ENCODE data around the gene KLHL33. TPM values are rescaled to one million over a fixed set of nuclear protein-coding genes. Genes with fewer than 3 reads are reported as not detected.
A peak's percentile ranks its signal among the peaks of the same experiment; 100 is the strongest.

KLHL33 gene
- polyA plus RNA-seq, 1 donor: 0.64 TPM

- Histone ChIP-seq H3K27ac (ENCODE audit: low read length) (peak overlapping the region; percentile 77), H3K4me1 (ENCODE audit: control insufficient read depth, insufficient read depth, low read length) (peaks cover 23% of the 10 kb centered on the region), H3K9me3 (ENCODE audit: control insufficient read depth, low read depth, low read length) (no peaks in the 10 kb centered on the region), H3K27me3 (ENCODE audit: control insufficient read depth, insufficient read depth, low read length) (no peaks in the 10 kb centered on the region), H3K4me3 (ENCODE audit: low read length) (no peak overlapping the region), H3K36me3 (ENCODE audit: control insufficient read depth, insufficient read depth, low read length) (no peaks in the 10 kb centered on the region)
- DNase-seq: no peak
- WGBS (ENCODE audit: insufficient coverage, low lambda C conversion rate): no CpG with 5 or more reads among the region's 5 CpGs
Measured at GRCh38 chr14:20428010-20428365, 8.0 kb downstream of the KLHL33 start.

DNA sequence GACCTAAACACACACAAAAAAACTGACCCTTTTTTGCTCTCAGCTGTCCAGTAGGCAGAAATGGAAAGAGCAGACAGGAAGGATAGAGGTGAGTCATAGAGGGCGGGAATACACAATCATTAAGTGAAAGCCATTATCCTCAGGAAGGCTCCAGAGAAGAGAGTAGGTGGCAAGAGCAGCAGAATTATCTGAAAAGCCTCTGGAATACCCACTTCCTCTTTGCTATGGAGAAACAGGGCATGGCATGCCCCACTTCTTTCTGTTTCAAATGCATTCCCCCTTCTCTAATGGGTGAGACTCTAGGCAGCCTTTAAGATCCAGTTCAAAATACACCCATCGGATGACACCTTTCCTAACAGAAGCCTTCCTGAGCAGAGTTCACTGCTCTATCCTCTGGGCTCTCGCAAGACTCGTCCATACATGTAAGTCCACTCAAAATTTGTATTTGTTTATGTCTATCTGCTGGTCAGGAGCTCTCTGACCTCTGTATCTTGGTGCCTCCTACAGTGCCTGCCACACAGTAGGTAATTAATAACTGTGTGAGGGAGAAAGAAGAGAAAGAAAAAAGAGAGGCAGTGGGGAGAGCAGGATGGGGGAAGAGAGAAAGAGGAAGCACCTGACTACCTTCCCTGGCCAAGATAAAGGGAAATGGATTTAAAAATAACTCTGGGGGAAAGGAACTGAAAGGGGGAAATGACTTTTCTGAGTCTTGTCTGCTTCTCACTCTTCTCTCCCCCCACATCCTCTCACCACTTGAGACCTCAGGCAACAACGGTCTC lies 8.5 kb downstream of the KLHL33 start:
- Histone ChIP-seq H3K27me3 (ENCODE audit: control insufficient read depth, insufficient read depth, low read length) (no peaks in the 10 kb centered on the region), H3K4me3 (ENCODE audit: low read length) (no peak overlapping the region), H3K36me3 (ENCODE audit: control insufficient read depth, insufficient read depth, low read length) (no peaks in the 10 kb centered on the region), H3K27ac (ENCODE audit: low read length) (peak overlapping the region; percentile 77), H3K9me3 (ENCODE audit: control insufficient read depth, low read depth, low read length) (no peaks in the 10 kb centered on the region), H3K4me1 (ENCODE audit: control insufficient read depth, insufficient read depth, low read length) (peaks cover 23% of the 10 kb centered on the region)
- WGBS (ENCODE audit: insufficient coverage, low lambda C conversion rate): 60% methylated on average over 1 of the region's 5 CpGs
- DNase-seq: peak; percentile 54 to 85

GRCh38 chr14:20424851-20425250 lies 11.1 kb downstream of the KLHL33 start:
- no CpG with 5 or more reads among the region's 2 CpGs for WGBS (ENCODE audit: insufficient coverage, low lambda C conversion rate)
- H3K27ac ChIP-seq (ENCODE audit: low read length): peak overlapping the region; percentile 89

GRCh38 chr14:20422886-20423285 lies 13.1 kb downstream of the KLHL33 start:
- no CpG with 5 or more reads among the region's 2 CpGs for WGBS (ENCODE audit: insufficient coverage, low lambda C conversion rate)
- Histone ChIP-seq H3K4me3 (ENCODE audit: low read length) (no peak overlapping the region), H3K36me3 (ENCODE audit: control insufficient read depth, insufficient read depth, low read length) (no peaks in the 10 kb centered on the region), H3K27me3 (ENCODE audit: control insufficient read depth, insufficient read depth, low read length) (no peaks in the 10 kb centered on the region), H3K4me1 (ENCODE audit: control insufficient read depth, insufficient read depth, low read length) (peaks cover 36% of the 10 kb centered on the region), H3K9me3 (ENCODE audit: control insufficient read depth, low read depth, low read length) (no peaks in the 10 kb centered on the region), H3K27ac (ENCODE audit: low read length) (no peak overlapping the region)
- no peak for DNase-seq

More at GRCh38 chr14:20424851-20425250, 11.1 kb downstream of the KLHL33 start:
- Histone ChIP-seq H3K9me3 (ENCODE audit: control insufficient read depth, low read depth, low read length) (no peaks in the 10 kb centered on the region), H3K4me1 (ENCODE audit: control insufficient read depth, insufficient read depth, low read length) (peaks cover 23% of the 10 kb centered on the region), H3K4me3 (ENCODE audit: low read length) (no peak overlapping the region), H3K36me3 (ENCODE audit: control insufficient read depth, insufficient read depth, low read length) (no peaks in the 10 kb centered on the region), H3K27me3 (ENCODE audit: control insufficient read depth, insufficient read depth, low read length) (no peaks in the 10 kb centered on the region)
- DNase-seq: peak in 1 of 2 donors; percentile 59

GRCh38 chr14:20421267-20421666 lies 14.7 kb downstream of the KLHL33 start:
- Histone ChIP-seq H3K36me3 (ENCODE audit: control insufficient read depth, insufficient read depth, low read length) (no peaks in the 10 kb centered on the region), H3K4me3 (ENCODE audit: low read length) (no peak overlapping the region), H3K27me3 (ENCODE audit: control insufficient read depth, insufficient read depth, low read length) (no peaks in the 10 kb centered on the region), H3K27ac (ENCODE audit: low read length) (no peak overlapping the region), H3K9me3 (ENCODE audit: control insufficient read depth, low read depth, low read length) (no peaks in the 10 kb centered on the region), H3K4me1 (ENCODE audit: control insufficient read depth, insufficient read depth, low read length) (peaks cover 43% of the 10 kb centered on the region)
- no peak for DNase-seq
- no CpG with 5 or more reads among the region's 2 CpGs for WGBS (ENCODE audit: insufficient coverage, low lambda C conversion rate)

DNA sequence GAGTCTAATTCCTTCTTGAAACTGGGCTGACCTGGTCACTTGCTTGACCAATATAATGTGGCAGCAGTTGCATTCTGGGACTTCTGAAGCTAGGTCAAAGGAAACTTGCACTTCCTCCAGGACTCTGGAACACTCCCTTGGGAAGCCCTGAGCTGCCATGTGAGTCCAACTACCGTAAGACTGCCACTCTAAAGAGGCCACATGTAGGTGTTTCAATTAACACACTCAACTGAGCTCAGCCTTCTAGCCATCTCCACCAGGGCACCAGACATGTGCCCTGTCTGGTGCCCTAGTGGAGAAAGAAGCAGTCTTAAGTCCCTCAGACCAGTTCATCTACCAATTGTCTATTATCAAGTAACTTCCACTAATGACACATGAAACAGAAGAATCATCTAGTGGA lies 16.5 kb downstream of the KLHL33 start:
- Histone ChIP-seq H3K27ac (ENCODE audit: low read length) (peak overlapping the region; percentile 91), H3K4me1 (ENCODE audit: control insufficient read depth, insufficient read depth, low read length) (peaks cover 50% of the 10 kb centered on the region), H3K9me3 (ENCODE audit: control insufficient read depth, low read depth, low read length) (no peaks in the 10 kb centered on the region), H3K4me3 (ENCODE audit: low read length) (no peak overlapping the region), H3K36me3 (ENCODE audit: control insufficient read depth, insufficient read depth, low read length) (no peaks in the 10 kb centered on the region), H3K27me3 (ENCODE audit: control insufficient read depth, insufficient read depth, low read length) (no peaks in the 10 kb centered on the region)
- DNase-seq: peak; percentile 50 to 79
- WGBS (ENCODE audit: insufficient coverage, low lambda C conversion rate): no CpG with 5 or more reads among the region's 1 CpG

DNA sequence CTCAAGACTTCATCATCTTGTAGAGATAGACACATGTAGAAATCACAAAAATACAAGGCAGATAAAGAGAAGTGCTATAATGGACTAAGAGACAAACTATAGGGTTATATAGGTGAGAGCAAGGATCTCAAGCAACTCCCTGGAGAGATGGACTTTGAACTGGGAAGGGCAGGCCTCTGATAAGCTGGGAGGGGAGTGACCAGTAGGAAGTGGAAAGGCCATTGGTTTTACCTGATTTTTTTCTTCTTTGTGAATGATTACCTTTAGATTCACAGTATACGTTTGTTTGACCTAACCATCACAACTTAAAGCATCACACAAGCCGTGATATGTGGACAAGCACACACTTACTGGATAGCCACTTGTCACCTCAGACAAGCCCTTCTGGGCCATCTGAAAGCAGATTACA lies 17.5 kb downstream of the KLHL33 start:
- no peak overlapping the region for H3K4me3 ChIP-seq (ENCODE audit: low read length)
- peaks cover 55% of the 10 kb centered on the region for H3K4me1 ChIP-seq (ENCODE audit: control insufficient read depth, insufficient read depth, low read length)
- no peaks in the 10 kb centered on the region for H3K36me3 ChIP-seq (ENCODE audit: control insufficient read depth, insufficient read depth, low read length)
- H3K27me3 ChIP-seq (ENCODE audit: control insufficient read depth, insufficient read depth, low read length): no peaks in the 10 kb centered on the region
- H3K9me3 ChIP-seq (ENCODE audit: control insufficient read depth, low read depth, low read length): no peaks in the 10 kb centered on the region
- peak; percentile 94 to 97 for DNase-seq
- H3K27ac ChIP-seq (ENCODE audit: low read length): peak overlapping the region; percentile 91
- no CpG with 5 or more reads among the region's 2 CpGs for WGBS (ENCODE audit: insufficient coverage, low lambda C conversion rate)

DNA sequence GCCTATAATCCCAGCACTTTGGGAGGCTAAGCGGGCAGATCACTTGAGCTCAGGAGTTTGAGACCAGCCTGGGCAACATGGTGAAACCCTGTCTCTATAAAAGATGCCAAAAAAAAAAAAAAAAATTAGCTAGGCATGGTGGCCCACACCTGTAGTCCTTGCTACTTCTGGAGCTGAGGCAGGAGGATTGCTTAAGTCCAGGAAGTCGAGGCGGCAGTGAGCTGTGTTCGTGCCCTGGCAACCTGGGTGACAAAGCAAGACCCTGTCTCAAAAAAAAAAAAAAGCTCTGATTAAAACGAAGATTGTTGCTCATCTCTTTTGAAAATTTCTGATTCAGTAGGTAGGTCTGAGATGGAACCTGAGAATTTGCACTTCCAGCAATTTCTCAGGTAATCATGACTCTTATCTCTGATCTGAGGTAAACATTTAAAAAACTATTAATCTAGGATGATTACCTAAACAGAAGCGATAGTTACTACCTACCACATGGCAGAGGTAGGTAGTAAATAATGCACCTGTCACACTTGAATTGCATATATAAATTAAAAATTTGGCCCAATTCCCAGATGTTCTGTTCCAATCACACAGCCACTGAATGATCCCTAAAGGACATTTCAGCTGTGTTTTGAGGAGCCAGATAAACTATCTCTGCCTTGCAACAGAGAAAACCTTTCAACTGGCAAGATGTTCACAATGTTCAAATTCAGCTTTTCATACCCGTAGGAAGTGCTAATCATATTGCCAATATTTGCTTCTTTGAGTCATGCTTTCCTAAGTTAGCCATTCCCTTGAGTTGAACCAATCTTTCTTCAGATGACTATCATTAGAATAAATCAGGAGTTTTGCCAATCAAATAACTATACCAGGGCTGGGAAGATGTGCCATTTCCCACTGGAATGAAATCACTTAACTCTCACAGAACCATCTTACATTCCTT lies 18.4 kb downstream of the KLHL33 start:
- Histone ChIP-seq H3K4me1 (ENCODE audit: control insufficient read depth, insufficient read depth, low read length) (peaks cover 55% of the 10 kb centered on the region), H3K4me3 (ENCODE audit: low read length) (no peak overlapping the region), H3K27ac (ENCODE audit: low read length) (peak overlapping the region; percentile 91), H3K36me3 (ENCODE audit: control insufficient read depth, insufficient read depth, low read length) (no peaks in the 10 kb centered on the region), H3K9me3 (ENCODE audit: control insufficient read depth, low read depth, low read length) (no peaks in the 10 kb centered on the region), H3K27me3 (ENCODE audit: control insufficient read depth, insufficient read depth, low read length) (no peaks in the 10 kb centered on the region)
- no CpG with 5 or more reads among the region's 7 CpGs for WGBS (ENCODE audit: insufficient coverage, low lambda C conversion rate)
- DNase-seq: peak in 1 of 2 donors; percentile 49

GRCh38 chr14:20416223-20416622 lies 19.7 kb downstream of the KLHL33 start:
- Histone ChIP-seq H3K4me3 (ENCODE audit: low read length) (no peak overlapping the region), H3K36me3 (ENCODE audit: control insufficient read depth, insufficient read depth, low read length) (no peaks in the 10 kb centered on the region), H3K27ac (ENCODE audit: low read length) (peak overlapping the region; percentile 91), H3K4me1 (ENCODE audit: control insufficient read depth, insufficient read depth, low read length) (peaks cover 55% of the 10 kb centered on the region), H3K9me3 (ENCODE audit: control insufficient read depth, low read depth, low read length) (no peaks in the 10 kb centered on the region), H3K27me3 (ENCODE audit: control insufficient read depth, insufficient read depth, low read length) (no peaks in the 10 kb centered on the region)
- WGBS (ENCODE audit: insufficient coverage, low lambda C conversion rate): no CpG with 5 or more reads among the region's 2 CpGs
- peak; percentile 54 to 83 for DNase-seq

DNA sequence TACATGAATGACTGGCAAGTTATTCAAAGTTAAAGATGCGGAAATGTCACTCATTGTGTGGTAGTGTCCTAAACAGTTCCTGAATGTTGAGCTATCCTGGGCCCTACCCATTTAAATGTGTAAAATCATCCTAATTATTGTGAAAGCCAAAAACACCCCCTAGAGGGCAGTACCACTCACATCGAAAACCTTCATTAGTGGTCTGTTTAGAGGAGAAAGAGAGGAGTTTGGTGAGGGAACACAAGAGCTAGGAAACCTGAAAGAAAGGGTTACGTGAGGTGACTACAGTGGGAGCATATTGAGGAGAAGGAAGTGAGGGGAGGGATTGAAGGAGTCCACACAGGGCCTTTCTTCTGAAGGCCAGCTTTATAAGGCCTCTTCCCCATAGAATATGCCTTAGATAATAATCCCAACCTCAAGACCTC lies 20.2 kb downstream of the KLHL33 start:
- H3K4me3 ChIP-seq (ENCODE audit: low read length): no peak overlapping the region
- H3K27ac ChIP-seq (ENCODE audit: low read length): peak overlapping the region; percentile 91
- peaks cover 55% of the 10 kb centered on the region for H3K4me1 ChIP-seq (ENCODE audit: control insufficient read depth, insufficient read depth, low read length)
- WGBS (ENCODE audit: insufficient coverage, low lambda C conversion rate): 57% methylated on average over 1 of the region's 3 CpGs
- H3K36me3 ChIP-seq (ENCODE audit: control insufficient read depth, insufficient read depth, low read length): no peaks in the 10 kb centered on the region
- H3K9me3 ChIP-seq (ENCODE audit: control insufficient read depth, low read depth, low read length): no peaks in the 10 kb centered on the region
- H3K27me3 ChIP-seq (ENCODE audit: control insufficient read depth, insufficient read depth, low read length): no peaks in the 10 kb centered on the region
- DNase-seq: peak in 1 of 2 donors; percentile 66

Data from large intestine (tissue), 3 donors.